GM21447 (cell line): Measurements from ENCODE around the gene HIPK4.
"Not testable (repeated sequence)": the region's sequence is repeated elsewhere in the genome, so short reads cannot be mapped to it uniquely, and the experiment has no call there.

ENCODE experiments used
- ATAC-seq: cut with Tn5 transposase; IDR thresholded peaks from one replicate; pipeline ENCODE4 v1.9.1; 2021; ENCODE audit not compliant: unreplicated experiment

HIPK4 gene

DNA sequence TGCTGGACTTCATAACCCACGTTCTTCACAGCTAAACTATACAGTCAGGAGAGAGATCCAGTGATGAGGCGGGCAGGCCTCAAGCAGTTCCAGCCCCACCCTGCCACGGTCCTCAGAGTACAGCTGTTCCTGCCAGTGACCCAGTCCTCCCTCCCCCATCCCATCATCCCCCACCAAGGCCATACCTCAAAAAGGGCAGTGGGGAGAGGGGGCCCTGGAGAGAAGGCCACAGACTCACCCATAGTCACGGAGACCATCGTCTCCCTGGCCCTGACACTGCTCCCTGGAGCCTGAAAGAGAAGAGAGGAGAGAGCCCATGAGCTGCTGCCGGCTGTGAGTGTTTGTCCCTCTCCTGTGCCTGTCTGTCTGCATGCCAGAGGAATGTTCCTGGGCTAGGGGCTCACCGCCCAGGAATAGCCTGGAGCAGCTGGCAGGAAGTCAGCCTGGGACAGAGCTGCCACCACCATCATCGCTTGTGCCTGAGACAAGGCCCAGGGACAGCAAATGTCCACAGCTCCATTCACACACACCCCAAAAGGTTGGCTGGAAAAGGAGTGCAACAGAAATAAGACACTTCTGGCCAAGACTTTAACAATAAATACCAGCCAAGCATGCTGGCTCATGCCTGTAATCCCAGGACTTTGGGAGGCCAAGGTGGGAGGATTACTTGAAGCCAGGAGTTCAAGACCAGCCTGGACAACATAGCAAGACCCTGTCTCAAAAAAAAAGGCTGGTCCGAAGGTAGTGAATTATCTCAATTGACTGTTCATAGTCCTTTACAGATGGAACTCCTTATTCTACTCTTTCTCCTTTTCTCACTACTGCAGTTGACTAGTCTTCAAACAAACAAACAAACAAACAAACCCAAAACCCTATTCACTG is 48.1 kb downstream of the HIPK4 start:
- ATAC-seq: no peak

DNA sequence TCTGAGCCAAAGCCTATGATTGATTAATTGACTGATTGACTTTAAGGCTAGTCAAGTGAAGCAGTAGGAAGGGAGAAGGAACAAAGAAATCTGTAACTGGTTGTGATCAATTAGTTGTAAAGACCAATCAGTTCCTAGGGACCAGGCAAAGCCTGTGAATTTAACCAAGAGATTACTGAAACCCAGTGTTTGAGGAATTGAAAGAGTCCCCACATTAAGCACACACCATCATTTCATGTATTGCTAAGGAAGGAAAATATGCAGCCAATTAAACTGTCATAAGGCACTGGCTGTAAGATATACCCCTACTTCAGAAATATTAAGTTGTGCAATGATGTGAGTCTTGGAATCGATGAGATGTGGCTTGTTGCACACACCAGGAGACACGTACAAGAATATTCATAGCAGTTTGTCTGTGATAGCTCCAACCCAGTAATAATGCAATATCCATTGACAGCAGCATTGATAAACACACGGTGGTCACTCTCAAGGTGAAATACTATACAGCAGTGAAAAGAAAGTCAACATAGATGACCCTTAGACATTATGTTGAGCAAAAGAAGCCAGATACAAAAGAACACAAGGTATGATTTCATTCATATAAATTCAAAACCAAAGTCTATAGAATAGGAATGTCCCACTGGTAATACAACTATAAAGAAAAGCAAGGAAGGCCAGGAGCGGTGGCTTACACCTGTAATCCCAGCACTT is 50.8 kb downstream of the HIPK4 start:
- ATAC-seq: no peak

- no peak for ATAC-seq
Observed at GRCh38 chr19:40337594-40337993, 52.4 kb downstream of the HIPK4 start.

- no peak for ATAC-seq
Observed at GRCh38 chr19:40337107-40337506, 52.9 kb downstream of the HIPK4 start.

DNA sequence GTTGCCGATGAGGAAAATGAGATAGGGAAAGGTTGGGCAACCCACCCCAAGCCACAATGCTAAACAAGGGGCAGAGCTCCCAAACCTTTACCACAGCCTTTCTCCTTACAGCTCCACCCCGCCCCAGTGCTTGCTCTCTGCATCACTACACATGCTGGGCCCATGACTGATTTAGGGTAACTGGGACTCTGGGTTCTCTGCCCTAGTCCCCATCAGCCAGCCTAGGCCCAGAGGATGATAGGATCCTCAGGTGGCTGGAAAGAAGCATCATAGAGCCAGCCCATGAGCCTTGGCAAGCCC is 53.4 kb downstream of the HIPK4 start:
- ATAC-seq: no peak

- no peak for ATAC-seq
Observed at GRCh38 chr19:40335855-40336600, 54.0 kb downstream of the HIPK4 start.

- ATAC-seq: no peak
Observed at GRCh38 chr19:40335101-40335500, 54.9 kb downstream of the HIPK4 start.

- ATAC-seq: not testable (repeated sequence)
Observed at GRCh38 chr19:40333083-40333482, 56.9 kb downstream of the HIPK4 start.

DNA sequence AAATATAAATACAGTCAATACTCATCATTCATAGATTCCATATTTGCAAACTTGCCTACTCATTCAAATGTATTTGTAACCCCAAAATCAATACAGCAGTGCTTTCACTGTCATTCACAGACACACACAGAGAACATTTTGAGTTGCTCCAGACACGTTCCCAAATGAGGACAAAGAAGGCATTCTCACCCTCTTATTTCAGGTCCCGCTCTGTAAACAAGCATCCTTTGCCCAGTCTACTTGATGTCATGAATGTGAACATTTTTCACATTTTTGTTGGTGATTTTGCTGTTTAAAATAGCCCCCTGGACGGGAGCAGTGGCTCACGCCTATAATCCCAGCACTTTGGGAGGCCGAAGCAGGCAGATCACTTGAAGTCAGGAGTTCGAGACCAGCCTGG is 57.3 kb downstream of the HIPK4 start:
- no peak for ATAC-seq

GRCh38 chr19:40331052-40331451 is 58.9 kb downstream of the HIPK4 start:
- no peak for ATAC-seq
